ENCODE data around the gene HIBCH. TPM values are rescaled to one million over a fixed set of nuclear protein-coding genes. Genes with fewer than 3 reads are reported as not detected.

Gene HIBCH
- total RNA-seq, 1 experiment from 2014 or later, result 24.7 TPM

GRCh38 chr2:190255676-190256075 lies 64.0 kb downstream of the HIBCH start:
- peaks cover 0 to 16% of the 10 kb centered on the region in 2 experiments; a peak in 1 of 4 replicates for H3K36me3 ChIP-seq (ENCODE audit: control insufficient read depth in 1 of 2, insufficient read depth in 2 of 2, low read length in 2 of 2)
- no peak overlapping the region for H3K4me2 ChIP-seq (ENCODE audit: low read length)
- no TSS peak for BruUV-seq (replicated peaks)
- intact Hi-C loops (cut with micrococcal nuclease), result no loop called here
- no peak overlapping the region for H3K27ac ChIP-seq (ENCODE audit: low read depth, low read length)
- POLR2A ChIA-PET, result interaction anchor here (0.6 kb wide), 1 partner anchor 351 kb away, joined by 3 read pairs; no protein-coding TSS in a partner anchor
- no peaks in the 10 kb centered on the region for H3K27me3 ChIP-seq (ENCODE audit: insufficient read depth, low read length)
- no peaks in the 10 kb centered on the region for H3K9me2 ChIP-seq (ENCODE audit: insufficient read depth)
- H3K79me2 ChIP-seq (ENCODE audit: insufficient read depth, low read length), result no peaks in the 10 kb centered on the region
- H3K4me1 ChIP-seq (ENCODE audit: control insufficient read depth in 1 of 2, insufficient read depth in 2 of 2, low read length in 2 of 2), result no peaks in the 10 kb centered on the region
- RAD21 ChIA-PET (ENCODE audit: low non-redundant PET in 1 of 2, low total read pairs in 2 of 2, uncharacterized antibody in 2 of 2, unreplicated experiment in 2 of 2), result no interaction called here
- DNase-seq (ENCODE audit: low read depth, low spot score) (no peak), ATAC-seq (no peak)
- no peak overlapping the region for H3K9ac ChIP-seq (ENCODE audit: low read length)
- no peak overlapping the region for H2AFZ ChIP-seq (ENCODE audit: low read depth, low read length, poor library complexity, severe bottlenecking)
- no peaks in the 10 kb centered on the region for H4K20me1 ChIP-seq (ENCODE audit: insufficient read depth)
- no peaks in the 10 kb centered on the region for H3K9me3 ChIP-seq (ENCODE audit: control insufficient read depth in 1 of 2, insufficient read depth in 1 of 2, low read depth in 1 of 2, low read length in 2 of 2)
- TF ChIP-seq ZBTB33 (IDR thresholded peaks at IDR 0.05; ENCODE audit: extremely low read depth, insufficient replicate concordance, low read length) (no peak), EGR1 (IDR thresholded peaks at IDR 0.05; ENCODE audit: low read depth) (no peak), POLR2AphosphoS5 (IDR thresholded peaks at IDR 0.05; ENCODE audit: low read depth, low read length) (no peak), CEBPB (IDR thresholded peaks at IDR 0.05; ENCODE audit: low read depth) (no peak), EZH2 (IDR thresholded peaks at IDR 0.05) (no peak), REST (IDR thresholded peaks at IDR 0.05; ENCODE audit: low read depth) (no peak)
- CTCF ChIA-PET, result no interaction called here
- H3K4me3 ChIP-seq (replicated peaks in 1 of 2; ENCODE audit: low read depth in 1 of 2, low read length in 2 of 2), result no peak overlapping the region

Measured in HCT116 (cell line).